ENCODE data around the gene SCG3. TPM values are rescaled to one million over a fixed set of nuclear protein-coding genes. Genes with fewer than 3 reads are reported as not detected.

The SCG3 gene
- total RNA-seq, 2 donors from 2014 or later: 2.9 to 6.3 TPM

DNA sequence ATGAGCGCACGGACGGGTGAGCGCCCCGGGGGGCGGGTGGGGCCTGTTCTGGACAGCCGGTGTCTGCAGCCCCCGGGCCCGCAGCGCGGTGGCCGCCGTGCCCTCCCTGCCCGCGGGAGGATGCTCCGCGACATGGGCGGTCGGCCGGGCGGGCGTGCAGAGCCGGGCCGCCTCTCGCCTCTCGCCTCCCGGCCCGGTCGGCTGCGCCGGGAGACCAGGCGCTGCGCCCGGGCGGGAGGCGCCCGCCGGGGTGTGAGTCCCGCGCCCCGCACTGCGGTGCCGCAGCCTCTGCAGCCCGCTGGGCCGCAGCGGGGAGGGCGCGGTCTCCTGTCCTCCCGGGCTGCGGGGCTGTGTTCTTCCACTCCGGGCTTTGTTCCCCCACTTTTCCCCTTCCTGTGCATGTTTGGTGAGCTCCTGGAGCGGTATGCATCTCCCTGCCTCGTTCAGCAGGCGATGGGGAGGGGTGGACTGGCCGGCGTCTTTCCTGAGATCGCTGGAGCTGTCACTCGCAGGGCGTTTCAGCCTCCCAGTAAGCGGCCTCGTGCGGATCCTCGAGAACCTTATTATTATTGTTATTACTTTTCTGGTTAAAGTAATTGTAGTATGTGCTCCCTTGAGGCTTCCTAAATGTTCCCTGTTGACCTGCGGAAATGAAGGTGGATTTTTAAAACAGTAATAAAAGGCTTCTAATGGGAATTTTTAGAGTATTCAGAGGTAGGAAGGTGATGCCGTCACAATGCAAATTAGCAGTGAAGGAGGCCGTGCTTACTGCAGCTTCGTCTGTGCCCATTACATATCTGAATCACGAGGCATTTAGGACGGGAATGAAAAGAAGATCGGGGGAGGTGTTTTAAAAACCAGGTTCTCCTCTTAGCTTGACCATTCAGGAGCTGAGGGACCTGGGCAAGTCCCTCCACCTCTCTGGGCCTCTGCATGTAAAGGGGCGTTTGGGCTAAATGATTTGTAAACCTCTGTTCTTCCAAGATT, 70.7 kb downstream of the SCG3 start:
- Histone ChIP-seq H3K27me3 (no peaks in the 10 kb centered on the region), H3K36me3 (replicated peaks in 1 of 2; ENCODE audit: insufficient read depth in 1 of 2, low read depth in 2 of 2) (no peaks in the 10 kb centered on the region), H3K27ac (peak overlapping the region in 3 of 4 donors; percentile 31 to 57 (median 33)), H3K4me3 (peak overlapping the region in 1 of 2 donors; percentile 32), H3K9me3 (no peaks in the 10 kb centered on the region), H3K4me1 (peaks cover 13% of the 10 kb centered on the region)
- intact Hi-C loops (cut with DNase I): no loop called here
- WGBS, 2 donors: 2 to 4% methylated on average over 20 to 48 of the region's 71 CpGs
- ATAC-seq (peak; percentile 51), DNase-seq (peak; percentile 25 to 47 (median 32))
- peak in 1 of 3 donors; percentile 5 for TF ChIP-seq POLR2A (IDR thresholded peaks at IDR 0.05)
- TF ChIP-seq, protein P1, sequence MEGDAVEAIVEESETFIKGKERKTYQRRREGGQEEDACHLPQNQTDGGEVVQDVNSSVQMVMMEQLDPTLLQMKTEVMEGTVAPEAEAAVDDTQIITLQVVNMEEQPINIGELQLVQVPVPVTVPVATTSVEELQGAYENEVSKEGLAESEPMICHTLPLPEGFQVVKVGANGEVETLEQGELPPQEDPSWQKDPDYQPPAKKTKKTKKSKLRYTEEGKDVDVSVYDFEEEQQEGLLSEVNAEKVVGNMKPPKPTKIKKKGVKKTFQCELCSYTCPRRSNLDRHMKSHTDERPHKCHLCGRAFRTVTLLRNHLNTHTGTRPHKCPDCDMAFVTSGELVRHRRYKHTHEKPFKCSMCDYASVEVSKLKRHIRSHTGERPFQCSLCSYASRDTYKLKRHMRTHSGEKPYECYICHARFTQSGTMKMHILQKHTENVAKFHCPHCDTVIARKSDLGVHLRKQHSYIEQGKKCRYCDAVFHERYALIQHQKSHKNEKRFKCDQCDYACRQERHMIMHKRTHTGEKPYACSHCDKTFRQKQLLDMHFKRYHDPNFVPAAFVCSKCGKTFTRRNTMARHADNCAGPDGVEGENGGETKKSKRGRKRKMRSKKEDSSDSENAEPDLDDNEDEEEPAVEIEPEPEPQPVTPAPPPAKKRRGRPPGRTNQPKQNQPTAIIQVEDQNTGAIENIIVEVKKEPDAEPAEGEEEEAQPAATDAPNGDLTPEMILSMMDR (IDR thresholded peaks at IDR 0.05): no peak

DNA sequence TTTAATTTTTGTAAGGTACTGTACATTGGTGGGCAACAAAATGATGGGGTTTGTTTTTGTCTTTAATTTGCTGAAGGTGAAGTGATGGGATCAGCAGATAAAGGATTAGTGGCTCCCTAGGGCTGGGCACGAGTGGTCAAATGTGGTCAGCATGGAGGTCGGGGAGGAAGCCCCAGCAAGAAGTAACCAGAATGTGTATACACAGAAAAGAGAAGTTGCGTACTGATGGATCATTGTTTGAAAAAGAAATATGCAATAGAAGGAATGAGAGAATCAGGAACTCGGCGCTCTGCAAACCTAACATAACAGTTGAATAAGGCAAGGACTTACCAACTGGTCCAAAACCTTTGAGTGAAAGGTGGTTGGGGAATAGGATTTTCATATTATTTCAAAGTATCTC, 71.6 kb downstream of the SCG3 start:
- Histone ChIP-seq H3K27me3 (no peaks in the 10 kb centered on the region), H3K27ac (no peak overlapping the region), H3K9me3 (no peaks in the 10 kb centered on the region), H3K4me3 (no peak overlapping the region), H3K4me1 (peaks cover 13% of the 10 kb centered on the region), H3K36me3 (replicated peaks in 1 of 2; ENCODE audit: insufficient read depth in 1 of 2, low read depth in 2 of 2) (no peaks in the 10 kb centered on the region)
- intact Hi-C loops (cut with DNase I): no loop called here
- no peak for TF ChIP-seq POLR2A (IDR thresholded peaks at IDR 0.05)
- TF ChIP-seq, protein P1 (IDR thresholded peaks at IDR 0.05): no peak
- no peak for ATAC-seq
- no peak for DNase-seq
- WGBS, 2 donors: 58 to 82% methylated on average over 5 of the region's 5 CpGs

DNA sequence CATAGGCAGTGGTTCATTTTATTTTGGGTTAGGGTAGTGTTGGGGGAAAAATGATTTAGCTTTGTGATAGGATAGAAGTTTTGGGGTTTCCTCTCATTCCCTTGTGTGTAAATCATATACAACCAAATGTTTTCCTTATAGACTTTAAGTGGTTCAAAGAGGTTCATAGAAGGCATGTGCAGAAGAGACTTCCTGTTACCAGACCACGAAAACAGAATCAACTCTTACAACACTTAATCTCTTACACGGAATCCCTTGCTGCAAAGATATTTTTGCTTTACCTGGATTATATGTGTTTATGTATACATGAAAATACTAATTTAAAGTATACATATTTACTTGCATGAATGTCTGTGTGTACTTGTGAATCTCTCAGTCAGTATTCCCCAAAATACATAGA, 73.0 kb downstream of the SCG3 start:
- Histone ChIP-seq H3K36me3 (replicated peaks in 1 of 2; ENCODE audit: insufficient read depth in 1 of 2, low read depth in 2 of 2) (no peaks in the 10 kb centered on the region), H3K27ac (no peak overlapping the region), H3K27me3 (no peaks in the 10 kb centered on the region), H3K9me3 (no peaks in the 10 kb centered on the region), H3K4me3 (no peak overlapping the region), H3K4me1 (peaks cover 13% of the 10 kb centered on the region)
- TF ChIP-seq, protein P1 (IDR thresholded peaks at IDR 0.05): no peak
- no peak for TF ChIP-seq POLR2A (IDR thresholded peaks at IDR 0.05)
- ATAC-seq (no peak), DNase-seq (no peak)
- intact Hi-C loops (cut with DNase I): no loop called here
- WGBS, 2 donors: 76 to 77% methylated on average over 2 of the region's 2 CpGs

DNA sequence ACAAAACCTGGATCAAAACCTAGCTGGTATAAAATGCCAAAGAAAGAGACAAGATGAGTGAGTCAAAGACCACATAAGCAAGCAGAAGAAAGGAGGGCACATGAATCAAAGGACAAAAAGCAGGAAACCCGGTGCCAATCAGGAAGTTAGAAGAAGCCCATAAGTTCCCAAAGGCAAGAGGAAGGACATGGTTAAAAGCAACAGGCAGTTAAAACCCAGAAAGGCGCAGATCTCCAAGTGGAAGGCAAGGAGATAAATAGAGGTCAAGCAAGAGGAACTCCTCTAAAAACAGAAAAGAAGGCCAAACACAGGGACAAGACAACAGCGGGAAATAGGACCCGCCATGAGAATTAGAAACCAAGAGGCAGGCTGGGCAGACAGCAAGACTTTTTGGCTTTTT, 74.5 kb downstream of the SCG3 start:
- Histone ChIP-seq H3K4me1 (peaks cover 13% of the 10 kb centered on the region), H3K4me3 (no peak overlapping the region), H3K36me3 (replicated peaks in 1 of 2; ENCODE audit: insufficient read depth in 1 of 2, low read depth in 2 of 2) (no peaks in the 10 kb centered on the region), H3K9me3 (no peaks in the 10 kb centered on the region), H3K27me3 (no peaks in the 10 kb centered on the region), H3K27ac (no peak overlapping the region)
- intact Hi-C loops (cut with DNase I): no loop called here
- ATAC-seq (no peak), DNase-seq (no peak)
- 61 to 80% methylated on average over 4 of the region's 4 CpGs for WGBS, 2 donors
- TF ChIP-seq, protein P1 (IDR thresholded peaks at IDR 0.05): no peak
- no peak for TF ChIP-seq POLR2A (IDR thresholded peaks at IDR 0.05)
